ENCODE results near the gene CDK6. TPM values are rescaled to one million over a fixed set of nuclear protein-coding genes. Genes with fewer than 3 reads are reported as not detected.
A peak's percentile ranks its signal among the peaks of the same experiment; 100 is the strongest.

Gene CDK6
- total RNA-seq, 4 donors from 2014 or later, result 58.1 to 79.1 (median 68.3) TPM

DNA sequence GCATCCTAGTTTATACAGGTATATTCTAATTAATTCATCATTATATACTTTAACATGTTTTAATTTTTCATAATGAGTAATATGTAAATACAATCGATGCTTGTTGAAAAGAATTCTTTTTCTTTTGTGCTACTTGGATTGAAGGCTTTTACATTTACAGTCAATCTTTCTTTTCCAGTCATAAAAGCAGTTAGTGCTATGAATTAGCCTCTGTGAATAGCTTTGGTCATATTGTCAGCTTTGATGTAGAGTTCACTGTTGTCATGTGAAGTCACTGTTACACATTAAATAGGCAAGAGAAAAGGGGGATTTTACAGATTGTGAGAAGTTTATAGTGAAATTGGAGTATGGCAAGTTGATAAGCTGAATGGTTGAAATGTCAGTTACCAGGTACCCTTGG, 142.9 kb downstream of the CDK6 start:
- H3K27ac ChIP-seq, result no peak overlapping the region
- TF ChIP-seq POLR2AphosphoS5 (IDR thresholded peaks at IDR 0.05) (no peak), POLR2A (IDR thresholded peaks at IDR 0.05) (no peak), EP300 (IDR thresholded peaks at IDR 0.05) (no peak)
- TF ChIP-seq, protein P1, sequence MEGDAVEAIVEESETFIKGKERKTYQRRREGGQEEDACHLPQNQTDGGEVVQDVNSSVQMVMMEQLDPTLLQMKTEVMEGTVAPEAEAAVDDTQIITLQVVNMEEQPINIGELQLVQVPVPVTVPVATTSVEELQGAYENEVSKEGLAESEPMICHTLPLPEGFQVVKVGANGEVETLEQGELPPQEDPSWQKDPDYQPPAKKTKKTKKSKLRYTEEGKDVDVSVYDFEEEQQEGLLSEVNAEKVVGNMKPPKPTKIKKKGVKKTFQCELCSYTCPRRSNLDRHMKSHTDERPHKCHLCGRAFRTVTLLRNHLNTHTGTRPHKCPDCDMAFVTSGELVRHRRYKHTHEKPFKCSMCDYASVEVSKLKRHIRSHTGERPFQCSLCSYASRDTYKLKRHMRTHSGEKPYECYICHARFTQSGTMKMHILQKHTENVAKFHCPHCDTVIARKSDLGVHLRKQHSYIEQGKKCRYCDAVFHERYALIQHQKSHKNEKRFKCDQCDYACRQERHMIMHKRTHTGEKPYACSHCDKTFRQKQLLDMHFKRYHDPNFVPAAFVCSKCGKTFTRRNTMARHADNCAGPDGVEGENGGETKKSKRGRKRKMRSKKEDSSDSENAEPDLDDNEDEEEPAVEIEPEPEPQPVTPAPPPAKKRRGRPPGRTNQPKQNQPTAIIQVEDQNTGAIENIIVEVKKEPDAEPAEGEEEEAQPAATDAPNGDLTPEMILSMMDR (IDR thresholded peaks at IDR 0.05), result no peak
- H3K4me1 ChIP-seq, result peaks cover 21% of the 10 kb centered on the region
- no peaks in the 10 kb centered on the region for H3K27me3 ChIP-seq
- WGBS, result 93% methylated on average over 1 of the region's 1 CpG
- DNase-seq (ENCODE audit: low spot score in 2 of 2), result no peak
- no peak overlapping the region for H3K4me3 ChIP-seq
- H3K9me3 ChIP-seq, result no peaks in the 10 kb centered on the region
- no peaks in the 10 kb centered on the region for H3K36me3 ChIP-seq

DNA sequence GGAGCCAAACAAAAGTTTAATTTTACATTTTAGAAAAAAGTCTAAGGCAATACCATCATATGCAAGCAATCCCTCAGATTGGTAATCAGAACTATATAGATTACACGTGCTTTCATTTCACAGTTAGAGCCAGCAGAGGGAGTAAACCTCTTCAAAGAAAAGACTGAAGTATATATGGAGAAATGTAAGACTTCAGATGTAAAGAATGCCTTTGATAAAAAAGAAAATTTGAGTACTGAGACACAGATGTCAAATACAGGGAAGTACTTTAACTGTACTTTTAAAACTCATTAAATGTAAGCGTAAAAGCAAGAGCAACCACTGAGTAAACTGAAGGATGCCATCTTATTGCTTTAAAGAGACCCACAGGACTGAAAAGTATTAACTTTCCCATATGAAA, 144.8 kb downstream of the CDK6 start:
- TF ChIP-seq EP300 (IDR thresholded peaks at IDR 0.05) (no peak), POLR2AphosphoS5 (IDR thresholded peaks at IDR 0.05) (no peak)
- TF ChIP-seq, protein P1 (IDR thresholded peaks at IDR 0.05), result peak; percentile 25 to 30
- no peaks in the 10 kb centered on the region for H3K36me3 ChIP-seq
- DNase-seq (ENCODE audit: low spot score in 2 of 2), result no peak
- 38% methylated on average over 2 of the region's 2 CpGs for WGBS
- no peak overlapping the region for H3K27ac ChIP-seq
- peaks cover 11% of the 10 kb centered on the region for H3K4me1 ChIP-seq
- no peaks in the 10 kb centered on the region for H3K27me3 ChIP-seq
- H3K9me3 ChIP-seq, result no peaks in the 10 kb centered on the region
- H3K4me3 ChIP-seq, result no peak overlapping the region

DNA sequence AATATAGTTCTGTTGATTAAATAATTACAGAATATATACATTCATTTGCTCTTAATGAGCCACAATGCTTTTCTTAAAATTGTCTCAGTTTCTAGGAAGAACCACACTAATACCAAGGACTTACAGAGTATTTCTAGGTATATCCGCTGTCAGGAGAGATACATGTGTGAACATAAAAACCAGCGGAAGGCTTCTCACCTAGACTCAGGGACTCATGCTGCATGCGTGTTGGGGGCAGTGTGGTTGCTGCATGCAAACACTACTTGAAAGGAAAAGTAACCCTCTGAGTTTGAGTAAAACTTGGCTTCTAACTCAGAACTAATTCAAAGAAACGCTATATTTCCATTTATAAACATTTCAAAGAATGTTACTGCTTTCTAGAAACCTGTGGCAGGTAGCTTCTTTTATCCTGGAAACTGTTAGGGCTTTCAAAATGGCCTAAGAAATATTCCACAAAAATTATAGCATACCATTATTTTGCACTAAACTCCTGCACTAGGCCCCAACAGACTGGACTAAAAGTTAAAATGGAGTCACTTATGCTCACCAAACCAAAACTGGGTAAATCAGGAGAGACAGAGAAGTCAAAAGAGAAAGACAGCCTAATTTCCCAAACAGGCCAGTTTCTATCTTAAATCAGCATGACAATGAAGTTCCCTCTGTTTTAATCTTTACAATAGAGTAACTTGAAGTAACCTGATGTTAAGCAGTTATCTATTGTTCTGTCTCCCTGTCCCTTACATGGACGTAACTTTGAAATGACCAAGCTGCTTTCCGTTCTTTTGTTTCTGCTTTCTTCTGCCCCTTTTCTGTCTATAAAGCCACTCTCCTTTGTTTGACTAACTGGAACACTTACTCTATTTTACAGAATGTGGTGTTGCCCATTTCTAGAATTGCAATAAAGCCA, 151.0 kb downstream of the CDK6 start:
- 91% methylated on average over 6 of the region's 6 CpGs for WGBS
- H3K27me3 ChIP-seq, result no peaks in the 10 kb centered on the region
- no peak overlapping the region for H3K27ac ChIP-seq

DNA sequence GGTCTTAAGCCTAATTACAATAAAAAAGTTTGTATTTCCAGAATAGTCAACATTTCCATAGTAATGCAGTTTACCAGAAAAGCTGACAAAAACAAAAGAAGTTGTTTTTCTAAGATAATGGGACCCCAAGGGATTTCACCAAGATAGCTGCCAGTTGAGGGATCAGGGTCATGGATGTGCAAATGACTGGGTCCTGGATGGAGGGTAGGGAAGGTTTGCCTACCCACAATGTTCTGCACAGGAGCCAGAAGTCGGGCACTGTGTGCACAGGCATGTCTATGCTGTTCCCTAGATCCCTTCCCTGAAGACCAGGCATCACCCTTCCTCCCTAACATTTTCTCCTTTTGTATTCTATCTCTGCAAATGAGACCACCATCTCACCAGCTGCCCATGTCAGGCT, 152.1 kb downstream of the CDK6 start:
- no peaks in the 10 kb centered on the region for H3K27me3 ChIP-seq
- no peaks in the 10 kb centered on the region for H3K4me1 ChIP-seq
- no peak for DNase-seq (ENCODE audit: low spot score in 2 of 2)
- TF ChIP-seq EP300 (IDR thresholded peaks at IDR 0.05), result no peak
- TF ChIP-seq POLR2AphosphoS5 (IDR thresholded peaks at IDR 0.05), result no peak
- TF ChIP-seq POLR2A (IDR thresholded peaks at IDR 0.05), result no peak
- TF ChIP-seq, protein P1 (IDR thresholded peaks at IDR 0.05), result no peak
- H3K36me3 ChIP-seq, result no peaks in the 10 kb centered on the region
- 83% methylated on average over 1 of the region's 1 CpG for WGBS
- H3K9me3 ChIP-seq, result no peaks in the 10 kb centered on the region
- no peak overlapping the region for H3K27ac ChIP-seq
- no peak overlapping the region for H3K4me3 ChIP-seq

More for the DNA sequence above, 151.0 kb downstream of the CDK6 start:
- Histone ChIP-seq H3K36me3 (no peaks in the 10 kb centered on the region), H3K9me3 (no peaks in the 10 kb centered on the region), H3K4me3 (no peak overlapping the region), H3K4me1 (no peaks in the 10 kb centered on the region)
- no peak for DNase-seq (ENCODE audit: low spot score in 2 of 2)
- TF ChIP-seq EP300 (IDR thresholded peaks at IDR 0.05), result no peak
- no peak for TF ChIP-seq POLR2A (IDR thresholded peaks at IDR 0.05)
- no peak for TF ChIP-seq POLR2AphosphoS5 (IDR thresholded peaks at IDR 0.05)
- TF ChIP-seq, protein P1 (IDR thresholded peaks at IDR 0.05), result no peak

DNA sequence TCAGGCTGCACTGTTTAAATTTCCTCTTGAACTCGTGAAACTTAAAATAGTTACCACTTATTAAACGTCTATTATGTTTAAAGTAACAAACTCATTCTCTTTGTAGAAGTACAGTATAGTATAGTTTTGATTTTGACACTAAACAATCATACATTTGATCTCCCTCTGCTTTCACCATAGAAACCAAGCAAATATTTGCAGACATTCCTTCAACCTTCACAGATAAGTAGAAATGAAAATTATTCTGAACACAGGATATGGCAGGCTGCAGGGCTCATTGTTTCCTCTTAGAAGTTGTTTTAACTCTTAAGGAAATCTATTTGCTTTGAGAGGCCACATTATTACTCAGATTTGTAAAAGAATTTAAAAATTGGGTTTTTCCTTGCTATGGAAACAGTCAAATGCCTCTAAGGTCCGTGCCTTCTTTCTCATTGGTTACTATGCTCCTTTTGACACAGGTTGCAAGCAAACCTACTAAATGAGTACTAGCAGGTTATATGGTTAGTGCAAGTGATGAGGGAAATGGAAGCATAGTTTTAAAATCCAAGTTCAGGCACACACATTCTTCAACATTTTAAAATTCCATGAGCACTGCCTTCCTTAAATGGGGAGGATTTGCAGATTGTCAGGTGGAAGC, 153.4 kb downstream of the CDK6 start:
- Histone ChIP-seq H3K36me3 (no peaks in the 10 kb centered on the region), H3K4me1 (no peaks in the 10 kb centered on the region), H3K27me3 (no peaks in the 10 kb centered on the region), H3K27ac (no peak overlapping the region), H3K9me3 (no peaks in the 10 kb centered on the region), H3K4me3 (no peak overlapping the region)
- 53% methylated on average over 3 of the region's 3 CpGs for WGBS
- TF ChIP-seq POLR2AphosphoS5 (IDR thresholded peaks at IDR 0.05), result no peak
- TF ChIP-seq POLR2A (IDR thresholded peaks at IDR 0.05), result no peak
- TF ChIP-seq, protein P1 (IDR thresholded peaks at IDR 0.05), result no peak
- TF ChIP-seq EP300 (IDR thresholded peaks at IDR 0.05), result no peak
- DNase-seq (ENCODE audit: low spot score in 2 of 2), result no peak
